Smooth muscle cell (in vitro differentiated cells): ENCODE results near the gene IFT122. TPM values are rescaled to one million over a fixed set of nuclear protein-coding genes. Genes with fewer than 3 reads are reported as not detected.

Source experiments
- DNase-seq: peaks from one replicate; lab custom pipeline; 2025; ENCODE audit not compliant: unreplicated experiment; lab: John Stamatoyannopoulos, UW
- H2AFZ ChIP-seq: fragments of 200-600 bp; sonication (generic); 2 replicates; pipeline ENCODE4 v1.6.0; 2016; ENCODE audit warnings: antibody characterized with exemption, low read depth, mild to moderate bottlenecking
- H3F3A ChIP-seq: fragments of 200-600 bp; sonication (generic); 2 replicates; pipeline ENCODE4 v1.6.0; 2017; ENCODE audit warnings: antibody characterized with exemption, low read depth
- H3K27ac ChIP-seq: fragments of 200-600 bp; sonication (generic); 2 replicates; pipeline ENCODE4 v1.5.1; 2016; ENCODE audit warnings: low read depth, mild to moderate bottlenecking
- H3K27me3 ChIP-seq: fragments of 200-600 bp; sonication (generic); 2 replicates; pipeline ENCODE4 v1.6.1; 2016; ENCODE audit warnings: low read depth, mild to moderate bottlenecking
- H3K36me3 ChIP-seq: fragments of 200-600 bp; sonication (generic); 2 replicates; pipeline ENCODE4 v1.5.1; 2016; ENCODE audit warnings: low read depth
- H3K4me1 ChIP-seq: fragments of 200-600 bp; sonication (generic); 2 replicates; pipeline ENCODE4 v1.5.1; 2016; ENCODE audit warnings: low read depth
- H3K4me2 ChIP-seq: fragments of 200-600 bp; sonication (generic); 2 replicates; pipeline ENCODE4 v1.6.0; 2016; ENCODE audit warnings: mild to moderate bottlenecking
- H3K4me3 ChIP-seq: fragments of 200-600 bp; sonication (generic); 2 replicates; pipeline ENCODE4 v1.5.1; 2016; ENCODE audit warnings: mild to moderate bottlenecking
- H3K79me2 ChIP-seq: fragments of 200-600 bp; sonication (generic); 2 replicates; pipeline ENCODE4 v1.6.0; 2016; ENCODE audit warnings: low read depth, mild to moderate bottlenecking
- H3K9ac ChIP-seq: fragments of 200-600 bp; sonication (generic); 2 replicates; pipeline ENCODE4 v1.6.0; 2016; ENCODE audit warnings: low read depth
- H3K9me3 ChIP-seq: fragments of 200-600 bp; sonication (generic); replicated peaks from 2 replicates; pipeline ENCODE4 v1.5.1; 2016; ENCODE audit warnings: low read depth
- H4K20me1 ChIP-seq: fragments of 200-600 bp; sonication (generic); 2 replicates; pipeline ENCODE4 v1.6.0; 2016; ENCODE audit warnings: low read depth
- WGBS: methylation state at CpG from one replicate; pipeline ENCODE4 v1.1.7; 2016; ENCODE audit warnings: low lambda C conversion rate; 5-methylcytosine and 5-hydroxymethylcytosine counted together
- polyA plus RNA-seq: library from polyadenylated mRNA; unstranded; fragments of >200 nt; fragmentation: Nextera tagmentation; extraction: Ambion mirVana; gene quantifications from 2 replicates; pipeline ENCODE4 v1.2.1, GENCODE V29; 2016
- total RNA-seq: library from RNA; depleted of rRNA; stranded (reverse); fragments of >200 nt; gene quantifications from 2 replicates; pipeline ENCODE4 v1.2.3, GENCODE V29; 2014
- TF ChIP-seq, protein P1 (sequence below): fragments of 200-600 bp; sonication (generic); IDR thresholded peaks from 2 replicates; pipeline ENCODE4 v1.5.1; 2017; ENCODE audit warnings: borderline replicate concordance, mild to moderate bottlenecking, antibody characterized with exemption; ENCODE audit not compliant: insufficient read depth, poor library complexity, severe bottlenecking

Gene IFT122
- total and polyA plus RNA-seq, 2 experiments from 2014 or later: 13.4 to 17.4 TPM

- no peak for DNase-seq
- Histone ChIP-seq H2AFZ (no peak overlapping the region), H4K20me1 (no peaks in the 10 kb centered on the region), H3K9ac (no peak overlapping the region), H3K9me3 (no peaks in the 10 kb centered on the region), H3K36me3 (no peaks in the 10 kb centered on the region), H3K27ac (no peak overlapping the region), H3K4me1 (peaks cover 13% of the 10 kb centered on the region), H3K79me2 (no peaks in the 10 kb centered on the region), H3F3A (peaks cover 15% of the 10 kb centered on the region), H3K4me3 (no peak overlapping the region), H3K4me2 (no peak overlapping the region), H3K27me3 (no peaks in the 10 kb centered on the region)
- WGBS: 86% methylated on average over 13 of the region's 13 CpGs
- TF ChIP-seq, protein P1, sequence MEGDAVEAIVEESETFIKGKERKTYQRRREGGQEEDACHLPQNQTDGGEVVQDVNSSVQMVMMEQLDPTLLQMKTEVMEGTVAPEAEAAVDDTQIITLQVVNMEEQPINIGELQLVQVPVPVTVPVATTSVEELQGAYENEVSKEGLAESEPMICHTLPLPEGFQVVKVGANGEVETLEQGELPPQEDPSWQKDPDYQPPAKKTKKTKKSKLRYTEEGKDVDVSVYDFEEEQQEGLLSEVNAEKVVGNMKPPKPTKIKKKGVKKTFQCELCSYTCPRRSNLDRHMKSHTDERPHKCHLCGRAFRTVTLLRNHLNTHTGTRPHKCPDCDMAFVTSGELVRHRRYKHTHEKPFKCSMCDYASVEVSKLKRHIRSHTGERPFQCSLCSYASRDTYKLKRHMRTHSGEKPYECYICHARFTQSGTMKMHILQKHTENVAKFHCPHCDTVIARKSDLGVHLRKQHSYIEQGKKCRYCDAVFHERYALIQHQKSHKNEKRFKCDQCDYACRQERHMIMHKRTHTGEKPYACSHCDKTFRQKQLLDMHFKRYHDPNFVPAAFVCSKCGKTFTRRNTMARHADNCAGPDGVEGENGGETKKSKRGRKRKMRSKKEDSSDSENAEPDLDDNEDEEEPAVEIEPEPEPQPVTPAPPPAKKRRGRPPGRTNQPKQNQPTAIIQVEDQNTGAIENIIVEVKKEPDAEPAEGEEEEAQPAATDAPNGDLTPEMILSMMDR: no peak
These were observed 114.5 kb downstream of the IFT122 start for GRCh38 chr3:129554356-129555152.

- no peaks in the 10 kb centered on the region for H3K36me3 ChIP-seq
- no peak overlapping the region for H3K9ac ChIP-seq
- peaks cover 19% of the 10 kb centered on the region for H3F3A ChIP-seq
- no peaks in the 10 kb centered on the region for H3K27me3 ChIP-seq
- H3K4me3 ChIP-seq: no peak overlapping the region
- no peaks in the 10 kb centered on the region for H3K79me2 ChIP-seq
- H3K27ac ChIP-seq: no peak overlapping the region
- no peaks in the 10 kb centered on the region for H3K9me3 ChIP-seq
- no peak for DNase-seq
- no peak overlapping the region for H2AFZ ChIP-seq
- peaks cover 15% of the 10 kb centered on the region for H3K4me1 ChIP-seq
- TF ChIP-seq, protein P1: no peak
- H4K20me1 ChIP-seq: no peaks in the 10 kb centered on the region
- no peak overlapping the region for H3K4me2 ChIP-seq
- WGBS: 92% methylated on average over 15 of the region's 15 CpGs
These were observed 115.1 kb downstream of the IFT122 start for GRCh38 chr3:129555153-129555550.

- Histone ChIP-seq H3K27me3 (no peaks in the 10 kb centered on the region), H4K20me1 (no peaks in the 10 kb centered on the region), H3K4me1 (peaks cover 21% of the 10 kb centered on the region), H3F3A (peaks cover 19% of the 10 kb centered on the region), H3K9me3 (no peaks in the 10 kb centered on the region), H3K79me2 (no peaks in the 10 kb centered on the region), H2AFZ (no peak overlapping the region), H3K36me3 (no peaks in the 10 kb centered on the region), H3K27ac (no peak overlapping the region), H3K9ac (no peak overlapping the region), H3K4me2 (no peak overlapping the region), H3K4me3 (no peak overlapping the region)
- TF ChIP-seq, protein P1: no peak
- 81% methylated on average over 17 of the region's 18 CpGs for WGBS
- DNase-seq: no peak
These were observed 115.8 kb downstream of the IFT122 start for GRCh38 chr3:129555616-129556357.
